ENCODE results near the gene SSH2. TPM values are rescaled to one million over a fixed set of nuclear protein-coding genes. Genes with fewer than 3 reads are reported as not detected.
"Not testable (repeated sequence)": the region's sequence is repeated elsewhere in the genome, so short reads cannot be mapped to it uniquely, and the experiment has no call there.

Gene SSH2
- total RNA-seq, 2 experiments from 2014 or later, result 41.0 to 62.9 TPM

DNA sequence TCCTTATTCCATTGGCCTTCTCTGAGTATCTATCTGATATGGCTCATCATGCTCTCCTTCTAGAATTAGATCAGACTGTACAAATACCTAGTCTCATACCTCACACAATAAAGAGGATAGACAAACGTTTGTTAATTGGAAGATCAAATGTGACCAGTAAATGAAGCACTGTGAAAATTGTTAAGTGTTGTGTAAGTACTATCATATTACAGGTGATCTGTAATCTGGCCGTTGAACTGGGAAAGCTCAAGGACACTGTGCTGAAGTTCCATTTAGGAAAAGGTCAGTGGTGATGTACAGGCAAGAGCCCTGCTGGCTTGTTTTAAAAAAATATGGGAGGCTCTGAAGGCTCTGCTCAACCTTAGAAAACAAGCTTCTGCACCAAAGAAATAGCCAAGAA is 268.8 kb downstream of the SSH2 start:
- Mint-ChIP-seq H3K4me1 (peaks cover 24% of the 10 kb centered on the region), H3K9me3 (ENCODE audit: low read depth) (peaks cover 2% of the 10 kb centered on the region), H3K27ac (no peak overlapping the region), H3K27me3 (no peaks in the 10 kb centered on the region), H3K4me3 (no peak overlapping the region), H3K36me3 (peaks cover 47% of the 10 kb centered on the region)
- CTCF ChIA-PET, result no interaction called here
- no peak for DNase-seq
- no peak for ATAC-seq

DNA sequence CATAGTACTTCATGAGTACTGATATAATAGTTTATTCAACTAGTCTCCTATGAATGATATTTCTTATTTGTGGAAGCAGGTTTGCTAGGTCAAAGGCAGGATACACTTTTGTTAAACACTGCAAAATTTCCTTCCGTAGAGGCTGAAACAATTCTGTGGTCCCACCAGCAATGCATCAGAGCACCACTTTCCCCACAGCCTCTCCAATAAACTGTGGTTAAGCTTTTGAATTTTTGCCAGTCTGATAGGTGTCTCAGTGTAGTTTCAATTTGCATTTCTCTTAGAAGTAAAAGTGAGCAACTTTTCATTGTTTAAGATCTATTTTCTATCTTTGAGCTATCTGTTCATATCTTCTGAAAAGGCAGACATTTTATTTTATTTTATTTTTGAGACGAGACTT is 270.9 kb downstream of the SSH2 start:
- peaks cover 2% of the 10 kb centered on the region for H3K9me3 Mint-ChIP-seq (ENCODE audit: low read depth)
- peak overlapping the region; percentile 63 for H3K27ac Mint-ChIP-seq
- CTCF ChIA-PET, result interaction anchor here (0.9 to 1.3 kb wide), 2 partner anchors 9 to 242 kb away, joined by 3 to 5 read pairs; no protein-coding TSS in a partner anchor
- peaks cover 42% of the 10 kb centered on the region for H3K36me3 Mint-ChIP-seq
- H3K4me3 Mint-ChIP-seq, result no peak overlapping the region
- H3K27me3 Mint-ChIP-seq, result no peaks in the 10 kb centered on the region
- peak; percentile 69 for ATAC-seq
- H3K4me1 Mint-ChIP-seq, result peaks cover 12% of the 10 kb centered on the region
- peak; percentile 57 for DNase-seq

GRCh38 chr17:29655323-29655722 is 274.7 kb downstream of the SSH2 start:
- H3K27ac Mint-ChIP-seq, result no peak overlapping the region
- H3K4me3 Mint-ChIP-seq, result no peak overlapping the region
- CTCF ChIA-PET, result interaction anchor here (0.7 to 1.4 kb wide), 5 partner anchors 9 to 276 kb away, joined by 3 read pairs; no protein-coding TSS in a partner anchor
- ATAC-seq, result no peak
- DNase-seq, result no peak
- H3K27me3 Mint-ChIP-seq, result no peaks in the 10 kb centered on the region
- H3K9me3 Mint-ChIP-seq (ENCODE audit: low read depth), result no peaks in the 10 kb centered on the region
- H3K4me1 Mint-ChIP-seq, result peaks cover 9% of the 10 kb centered on the region
- peaks cover 32% of the 10 kb centered on the region for H3K36me3 Mint-ChIP-seq

GRCh38 chr17:29653995-29654714 is 275.9 kb downstream of the SSH2 start:
- ATAC-seq (no peak), DNase-seq (no peak)
- peaks cover 4% of the 10 kb centered on the region for H3K4me1 Mint-ChIP-seq
- H3K4me3 Mint-ChIP-seq, result no peak overlapping the region
- H3K36me3 Mint-ChIP-seq, result peaks cover 33% of the 10 kb centered on the region
- H3K27ac Mint-ChIP-seq, result no peak overlapping the region
- no peaks in the 10 kb centered on the region for H3K27me3 Mint-ChIP-seq
- CTCF ChIA-PET, result interaction anchor here (0.6 to 1.9 kb wide), 9 partner anchors 9 to 201 kb away, joined by 3 to 6 read pairs (median 3); no protein-coding TSS in a partner anchor
- H3K9me3 Mint-ChIP-seq (ENCODE audit: low read depth), result no peaks in the 10 kb centered on the region

- Mint-ChIP-seq H3K27me3 (no peaks in the 10 kb centered on the region), H3K27ac (no peak overlapping the region), H3K9me3 (ENCODE audit: low read depth) (no peaks in the 10 kb centered on the region), H3K4me3 (no peak overlapping the region), H3K36me3 (peaks cover 35% of the 10 kb centered on the region), H3K4me1 (no peaks in the 10 kb centered on the region)
- ATAC-seq, result no peak
- CTCF ChIA-PET, result interaction anchor here (1.0 to 1.9 kb wide), 5 partner anchors 10 to 278 kb away, joined by 3 to 7 read pairs (median 4); no protein-coding TSS in a partner anchor
- DNase-seq, result no peak
Observed at GRCh38 chr17:29652976-29653375, 277.1 kb downstream of the SSH2 start.

- H3K4me3 Mint-ChIP-seq; H3K9me3 Mint-ChIP-seq (ENCODE audit: low read depth); CTCF ChIA-PET; H3K27me3 Mint-ChIP-seq; ATAC-seq; H3K4me1 Mint-ChIP-seq; DNase-seq; H3K27ac Mint-ChIP-seq: not testable (repeated sequence)
- peaks cover 37% of the 10 kb centered on the region for H3K36me3 Mint-ChIP-seq
Observed at GRCh38 chr17:29651913-29652312, 278.1 kb downstream of the SSH2 start.

DNA sequence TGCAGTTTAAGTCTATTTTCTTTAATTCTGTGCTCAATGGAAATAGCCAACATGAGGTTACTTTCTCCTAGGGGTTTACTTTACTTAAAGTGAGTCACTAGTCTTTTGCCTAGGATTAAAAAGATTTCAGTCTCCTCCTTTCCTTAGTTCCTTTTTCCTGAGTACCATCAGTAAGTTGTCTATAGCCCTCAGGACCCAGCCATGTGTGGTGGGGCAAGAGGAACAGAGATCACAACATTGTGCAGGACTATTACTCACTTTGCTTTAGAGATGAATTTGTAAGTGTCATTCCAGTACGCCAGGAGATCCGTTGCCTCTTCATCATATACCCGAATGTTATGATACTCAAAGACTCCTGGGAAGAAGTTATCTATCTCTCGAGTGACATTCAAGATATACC is 279.6 kb downstream of the SSH2 start:
- H3K36me3 Mint-ChIP-seq, result peaks cover 28% of the 10 kb centered on the region
- no peak overlapping the region for H3K27ac Mint-ChIP-seq
- DNase-seq (no peak), ATAC-seq (no peak)
- H3K4me3 Mint-ChIP-seq, result no peak overlapping the region
- CTCF ChIA-PET, result interaction anchor here (0.6 kb wide), 1 partner anchor 91 kb away, joined by 4 read pairs; no protein-coding TSS in a partner anchor
- H3K4me1 Mint-ChIP-seq, result no peaks in the 10 kb centered on the region
- H3K27me3 Mint-ChIP-seq, result no peaks in the 10 kb centered on the region
- H3K9me3 Mint-ChIP-seq (ENCODE audit: low read depth), result no peaks in the 10 kb centered on the region

DNA sequence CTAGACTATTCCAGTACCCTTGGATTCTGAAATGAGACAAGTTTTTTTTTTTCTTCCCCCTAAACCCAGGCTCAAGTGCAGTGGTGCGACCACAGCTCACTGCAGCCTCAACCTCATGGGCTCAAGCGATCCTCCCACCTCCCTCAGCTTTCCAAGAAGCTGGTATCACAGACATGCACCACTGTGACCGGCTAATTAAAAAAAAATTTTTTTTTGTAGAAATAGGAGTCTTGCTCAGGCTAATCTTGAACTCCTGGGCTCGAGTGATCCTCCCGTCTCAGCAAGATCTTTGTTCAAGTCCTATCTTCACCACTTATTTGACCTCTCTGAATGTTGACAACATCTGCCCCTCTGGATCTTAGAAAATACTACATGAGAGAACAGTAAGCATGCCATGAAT is 280.7 kb downstream of the SSH2 start:
- H3K9me3 Mint-ChIP-seq (ENCODE audit: low read depth), result no peaks in the 10 kb centered on the region

GRCh38 chr17:29648005-29648404 is 282.0 kb downstream of the SSH2 start:
- H3K4me1 Mint-ChIP-seq, result no peaks in the 10 kb centered on the region
- ATAC-seq (no peak), DNase-seq (no peak)
- H3K4me3 Mint-ChIP-seq, result no peak overlapping the region
- CTCF ChIA-PET, result no interaction called here
- no peaks in the 10 kb centered on the region for H3K9me3 Mint-ChIP-seq (ENCODE audit: low read depth)
- H3K27me3 Mint-ChIP-seq, result no peaks in the 10 kb centered on the region
- H3K27ac Mint-ChIP-seq, result no peak overlapping the region
- peaks cover 34% of the 10 kb centered on the region for H3K36me3 Mint-ChIP-seq

More for the DNA sequence above, 280.7 kb downstream of the SSH2 start:
- DNase-seq, result no peak
- no peaks in the 10 kb centered on the region for H3K4me1 Mint-ChIP-seq
- H3K4me3 Mint-ChIP-seq, result no peak overlapping the region
- peaks cover 32% of the 10 kb centered on the region for H3K36me3 Mint-ChIP-seq
- no peak overlapping the region for H3K27ac Mint-ChIP-seq
- no peaks in the 10 kb centered on the region for H3K27me3 Mint-ChIP-seq
- no peak for ATAC-seq
- CTCF ChIA-PET, result interaction anchor here (1.1 kb wide), 1 partner anchor 9 kb away, joined by 3 read pairs; no protein-coding TSS in a partner anchor

DNA sequence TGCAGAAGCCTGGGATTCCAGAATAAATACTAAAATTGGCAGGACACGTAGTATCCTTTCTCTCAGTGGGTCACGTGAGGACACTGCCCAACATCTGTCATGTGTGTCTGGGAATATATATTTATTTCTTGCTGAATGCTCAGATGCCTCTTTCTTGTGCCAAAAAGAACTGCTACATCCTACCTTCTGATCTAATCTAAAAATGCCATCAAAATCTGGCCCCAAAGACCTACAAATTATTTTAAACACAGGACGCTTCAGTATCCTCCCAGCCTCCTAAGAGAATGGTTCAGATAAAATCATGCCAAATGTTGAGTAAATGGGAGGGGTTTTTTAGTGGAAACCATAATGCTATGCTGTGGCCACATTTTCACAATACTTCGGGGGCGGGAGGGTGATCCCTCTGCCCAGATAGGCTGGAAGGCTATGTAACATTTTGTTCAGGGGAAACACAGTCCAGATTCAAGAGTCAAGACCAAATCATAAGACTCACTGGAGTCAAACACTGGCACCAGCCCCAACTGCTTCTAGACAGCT is 284.4 kb downstream of the SSH2 start:
- no peak overlapping the region for H3K27ac Mint-ChIP-seq
- H3K4me1 Mint-ChIP-seq, result peaks cover 4% of the 10 kb centered on the region
- no peak overlapping the region for H3K4me3 Mint-ChIP-seq
- no peaks in the 10 kb centered on the region for H3K9me3 Mint-ChIP-seq (ENCODE audit: low read depth)
- peaks cover 30% of the 10 kb centered on the region for H3K36me3 Mint-ChIP-seq
- CTCF ChIA-PET, result interaction anchor here (0.6 kb wide), 1 partner anchor 61 kb away, joined by 4 read pairs; no protein-coding TSS in a partner anchor
- H3K27me3 Mint-ChIP-seq, result no peaks in the 10 kb centered on the region
- DNase-seq (no peak), ATAC-seq (no peak)

GRCh38 chr17:29643817-29644160 is 286.2 kb downstream of the SSH2 start:
- no peak for ATAC-seq
- CTCF ChIA-PET, result interaction anchor here (1.0 to 1.2 kb wide), 3 partner anchors 10 to 163 kb away, joined by 3 to 4 read pairs (median 3); no protein-coding TSS in a partner anchor

DNA sequence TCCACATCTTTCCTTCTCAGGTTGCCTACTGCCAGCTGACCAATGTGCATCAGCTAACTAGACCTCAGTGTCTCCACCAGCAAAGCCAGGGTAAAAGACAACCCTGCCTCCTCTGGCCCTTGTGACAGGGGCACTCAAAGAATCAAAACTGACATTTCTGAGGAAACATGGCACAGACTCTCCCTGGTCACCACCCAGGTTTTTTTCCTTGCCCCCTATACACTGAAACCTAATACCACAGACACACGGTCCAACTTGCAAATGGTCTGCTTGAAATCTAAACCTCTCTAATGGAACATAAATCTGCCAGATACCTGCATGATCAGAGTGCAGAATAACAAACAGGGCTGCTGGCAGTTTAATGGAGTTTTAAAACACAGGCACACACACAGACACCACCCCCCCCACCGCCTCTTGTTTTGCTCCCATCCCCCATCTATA is 287.8 kb downstream of the SSH2 start:
- Mint-ChIP-seq H3K36me3 (peaks cover 18% of the 10 kb centered on the region), H3K4me1 (peaks cover 21% of the 10 kb centered on the region), H3K27me3 (no peaks in the 10 kb centered on the region), H3K4me3 (no peak overlapping the region), H3K27ac (no peak overlapping the region), H3K9me3 (ENCODE audit: low read depth) (no peaks in the 10 kb centered on the region)
- ATAC-seq (no peak), DNase-seq (no peak)
- CTCF ChIA-PET, result interaction anchor here (1.3 to 6.7 kb wide), 2 partner anchors 136 to 289 kb away, joined by 3 to 124 read pairs; no protein-coding TSS in a partner anchor

More at GRCh38 chr17:29643817-29644160, 286.2 kb downstream of the SSH2 start:
- no peak overlapping the region for H3K27ac Mint-ChIP-seq
- no peaks in the 10 kb centered on the region for H3K27me3 Mint-ChIP-seq
- H3K4me1 Mint-ChIP-seq, result peaks cover 20% of the 10 kb centered on the region
- DNase-seq, result no peak
- H3K4me3 Mint-ChIP-seq, result no peak overlapping the region
- peaks cover 24% of the 10 kb centered on the region for H3K36me3 Mint-ChIP-seq
- H3K9me3 Mint-ChIP-seq (ENCODE audit: low read depth), result no peaks in the 10 kb centered on the region

DNA sequence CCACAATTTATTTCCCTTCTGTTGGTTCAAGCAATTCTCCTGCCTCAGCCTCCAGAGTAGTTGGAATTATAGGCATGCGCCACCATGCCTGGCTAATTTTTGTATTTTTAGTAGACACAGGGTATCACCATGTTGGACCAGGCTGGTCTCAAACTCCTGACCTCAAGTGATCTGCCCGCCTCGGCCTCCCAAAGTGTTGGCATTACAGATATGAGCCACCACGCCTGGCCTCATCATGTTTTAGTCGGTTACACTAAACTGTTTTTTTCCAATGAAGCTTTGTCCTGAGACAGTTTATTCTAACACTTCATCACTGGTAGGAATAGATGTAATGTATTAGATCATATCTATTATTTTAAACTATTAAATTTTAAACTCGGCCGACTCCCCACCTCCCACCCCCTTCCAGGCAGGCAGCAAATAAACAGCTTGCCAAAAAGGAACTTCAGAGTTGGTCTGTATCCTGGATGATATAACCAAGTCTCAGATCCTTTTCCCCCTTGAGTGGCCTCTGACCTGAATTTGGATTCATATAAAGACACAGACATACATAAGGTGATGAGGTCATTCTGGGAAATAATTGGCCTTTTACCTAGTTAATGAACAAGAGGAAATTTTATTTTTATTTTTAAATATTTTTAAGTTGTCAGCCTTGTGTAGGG is 288.9 kb downstream of the SSH2 start:
- peaks cover 23% of the 10 kb centered on the region for H3K36me3 Mint-ChIP-seq
- H3K27ac Mint-ChIP-seq, result peak overlapping the region; percentile 43
- ATAC-seq (no peak), DNase-seq (no peak)
- CTCF ChIA-PET, result interaction anchor here (0.8 to 6.7 kb wide), 7 partner anchors 8 to 291 kb away, joined by 3 to 124 read pairs (median 10); no protein-coding TSS in a partner anchor
- no peaks in the 10 kb centered on the region for H3K9me3 Mint-ChIP-seq (ENCODE audit: low read depth)
- no peaks in the 10 kb centered on the region for H3K27me3 Mint-ChIP-seq
- H3K4me3 Mint-ChIP-seq, result no peak overlapping the region
- peaks cover 21% of the 10 kb centered on the region for H3K4me1 Mint-ChIP-seq

Data from activated CD8-positive, alpha-beta memory T cell treated with anti-CD3 and anti-CD28 coated beads, Interleukin-2, amount 10 ng/mL, durations not matched to agents 7 days and 5 days (primary cell).